GM12872 (cell line): ENCODE results near the gene CNN1.
A peak's percentile ranks its signal among the peaks of the same experiment; 100 is the strongest.

ENCODE experiments used
- CTCF ChIP-seq: IDR thresholded peaks from 3 replicates; pipeline ENCODE4 v1.5.1; 2011; ENCODE audit warnings: low read depth, mild to moderate bottlenecking, low read length, moderate library complexity; ENCODE audit not compliant: insufficient read depth

The CNN1 gene

GRCh38 chr19:11578258-11579142 lies 39.8 kb downstream of the CNN1 start:
- no peak for TF ChIP-seq CTCF

- no peak for TF ChIP-seq CTCF
Measured at GRCh38 chr19:11580116-11580515, 41.5 kb downstream of the CNN1 start.

- no peak for TF ChIP-seq CTCF
Measured at GRCh38 chr19:11581740-11582139, 43.1 kb downstream of the CNN1 start.

GRCh38 chr19:11586331-11586730 lies 47.7 kb downstream of the CNN1 start:
- no peak for TF ChIP-seq CTCF

GRCh38 chr19:11587302-11587974 lies 48.8 kb downstream of the CNN1 start:
- peak; percentile 96 for TF ChIP-seq CTCF

- no peak for TF ChIP-seq CTCF
Measured at GRCh38 chr19:11587975-11588631, 49.5 kb downstream of the CNN1 start.

- TF ChIP-seq CTCF = no peak
Measured at GRCh38 chr19:11594084-11594483, 55.4 kb downstream of the CNN1 start.
